Panc1 (cell line): Measurements from ENCODE around the gene RAB7B. TPM values are rescaled to one million over a fixed set of nuclear protein-coding genes. Genes with fewer than 3 reads are reported as not detected.
A peak's percentile ranks its signal among the peaks of the same experiment; 100 is the strongest.
"Not testable (repeated sequence)": the region's sequence is repeated elsewhere in the genome, so short reads cannot be mapped to it uniquely, and the experiment has no call there.

Experiments used
- ATAC-seq: fragments of 200-7000 bp; cut with Tn5 transposase; 2 replicates; pipeline ENCODE4 v1.9.1; 2020; ENCODE audit warnings: mild to moderate bottlenecking, moderate library complexity
- Bru-seq: library from RNA; stranded (reverse); fragments of 400-500 nt; gene quantifications from one replicate; lab custom pipeline; 2021; lab: Mats Ljungman, UMichigan
- BruChase-seq, 2 experiments: library from RNA; stranded (reverse); fragments of 400-500 nt; gene quantifications; one replicate each; lab custom pipeline; 2021; lab: Mats Ljungman, UMichigan
- BruUV-seq: library from RNA; stranded (reverse); fragments of 400-500 nt; replicated peaks from 2 replicates; lab custom pipeline; 2021; lab: Mats Ljungman, UMichigan
- CTCF ChIA-PET: fragments of 300-600 bp; sonication (Branson Sonifier 250); formaldehyde crosslinking; loops from one replicate; lab custom pipeline; 2022; ENCODE audit warnings: antibody characterized with exemption; lab: Charles Lee
- POLR2A ChIA-PET: fragments of 300-600 bp; sonication (Branson Sonifier 250); formaldehyde crosslinking; loops from one replicate; lab custom pipeline; 2022; ENCODE audit warnings: antibody characterized with exemption; lab: Charles Lee
- DNase-seq: peaks from one replicate; pipeline ENCODE4 v3.0.0-alpha.2; 2010; ENCODE audit warnings: low read depth, low spot score
- H3K27ac ChIP-seq: 2 replicates; pipeline ENCODE4 v1.5.1; 2011; ENCODE audit warnings: mild to moderate bottlenecking, low read length, inconsistent platforms
- H3K27me3 ChIP-seq: fragments of 200-500 bp; sonication (Bioruptor generic); 2 replicates; pipeline ENCODE4 v1.6.0; 2014; ENCODE audit warnings: low read length, inconsistent platforms; ENCODE audit not compliant: control insufficient read depth, insufficient read depth
- H3K36me3 ChIP-seq: fragments of 200-500 bp; sonication (Bioruptor generic); 2 replicates; pipeline ENCODE4 v1.5.1; 2014; ENCODE audit warnings: inconsistent platforms, mild to moderate bottlenecking, low read length, moderate library complexity; ENCODE audit not compliant: control insufficient read depth, insufficient read depth
- H3K4me1 ChIP-seq: 2 replicates; pipeline ENCODE4 v1.5.1; 2011; ENCODE audit warnings: inconsistent platforms, mild to moderate bottlenecking, low read length, moderate library complexity; ENCODE audit not compliant: control insufficient read depth, insufficient read depth
- H3K4me3 ChIP-seq, 2 experiments: 2 replicates each; pipeline ENCODE4 v1.5.1; 2011 to 2012; ENCODE audit warnings: low read depth in 2 of 2, low read length in 2 of 2, mild to moderate bottlenecking in 2 of 2, inconsistent platforms in 1 of 2, moderate library complexity in 1 of 2
- H3K9me3 ChIP-seq: fragments of 200-500 bp; sonication (Bioruptor generic); 2 replicates; pipeline ENCODE4 v1.5.1; 2014; ENCODE audit warnings: low read depth, mild to moderate bottlenecking, inconsistent platforms, low read length, moderate library complexity; ENCODE audit not compliant: control insufficient read depth, insufficient read depth
- CTCF ChIP-seq: fragments of 450-650 bp; IDR thresholded peaks from 2 replicates; pipeline ENCODE4 v1.5.1; 2017; ENCODE audit warnings: mild to moderate bottlenecking
- POLR2AphosphoS5 ChIP-seq: IDR thresholded peaks from 2 replicates; pipeline ENCODE4 v1.6.1; 2012; ENCODE audit warnings: mild to moderate bottlenecking, low read depth, low read length, moderate library complexity
- REST ChIP-seq, 2 experiments: IDR thresholded peaks; 2 replicates each; pipeline ENCODE4 v1.6.1; 2011 to 2012; ENCODE audit warnings: low read depth in 2 of 2, control low read depth in 1 of 2, low read length in 1 of 2, mild to moderate bottlenecking in 1 of 2, moderate library complexity in 1 of 2; ENCODE audit not compliant: insufficient read depth in 1 of 2
- SIN3A ChIP-seq: IDR thresholded peaks from 2 replicates; pipeline ENCODE4 v1.6.1; 2012; ENCODE audit warnings: low read depth, mild to moderate bottlenecking, low read length, moderate library complexity, borderline replicate concordance; ENCODE audit not compliant: insufficient read depth
- TCF7L2 ChIP-seq: IDR thresholded peaks from 2 replicates; pipeline ENCODE4 v1.6.1; 2011; ENCODE audit warnings: mild to moderate bottlenecking, low read depth, low read length, inconsistent platforms
- in situ Hi-C: cut with HindIII; loops from 2 replicates; pipeline ENCODE4 v1.10.0; 2016; ENCODE audit warnings: low sequenced_read_pairs, low pct_unique_long_range_greater_than_20kb
- intact Hi-C: fragments of 100-400 bp; cut with micrococcal nuclease; formaldehyde crosslinking; loops from one replicate; pipeline ENCODE4 v1.10.0; 2022; ENCODE audit not compliant: unreplicated experiment
- long read RNA-seq: library from polyadenylated mRNA; unstranded; transcript quantifications from one replicate; pipeline ENCODE4 v2.0.0, GENCODE V29; 2021; ENCODE audit not compliant: unreplicated experiment
- polyA plus RNA-seq: library from polyadenylated mRNA; unstranded; fragments of >200 nt; gene quantifications from one replicate; pipeline ENCODE4 v1.2.1, GENCODE V29; 2012; ENCODE audit warnings: missing spikeins; ENCODE audit not compliant: insufficient read length
- total RNA-seq: library from RNA; stranded (reverse); gene quantifications from one replicate; pipeline ENCODE4 v1.2.1, GENCODE V29; 2021; ENCODE audit not compliant: unreplicated experiment

Gene RAB7B
- 0.05 TPM for total RNA-seq
- polyA plus RNA-seq: 0.27 TPM
- percentile 17 among the genes with signal in this experiment for Bru-seq, nascent RNA
- BruChase-seq, experiment 1, labeled RNA remaining after a 2-hour chase: percentile 23 among the genes with signal in this experiment
- percentile 15 among the genes with signal in this experiment for BruChase-seq, experiment 2, labeled RNA remaining after a 6-hour chase
- long read RNA-seq: 0 reads

GRCh38 chr1:206002871-206003801 lies at the start of gene RAB7B:
Gene RAB7B, minus strand, starts transcription at chr1:206003395. Its CDS starts 9,260 bp downstream, at chr1:205994135.
- intact Hi-C loops (no loop called here), in situ Hi-C loops (no loop called here)
- ChIA-PET POLR2A (no interaction called here), CTCF (interaction anchor here (0.6 kb wide), 1 partner anchor 26 kb away, joined by 3 read pairs; no protein-coding TSS in a partner anchor)
- 0 out of 2 replicates have a peak, but pooled peaks cover 6% of the 10 kb centered on the region for H3K4me1 ChIP-seq
- no TSS peak for BruUV-seq
- H3K27ac ChIP-seq: no peak within 1 kb of the TSS
- TF ChIP-seq TCF7L2 (no peak), POLR2AphosphoS5 (no peak)
- H3K9me3 ChIP-seq: no peaks in the 10 kb centered on the region
- H3K27me3 ChIP-seq: no peaks in the 10 kb centered on the region
- H3K36me3 ChIP-seq: no peaks in the 10 kb centered on the region
- DNase-seq (no peak), ATAC-seq (peak; percentile 64)
- no peak within 1 kb of the TSS for H3K4me3 ChIP-seq

- CTCF ChIA-PET, ATAC-seq, H3K36me3 ChIP-seq, H3K4me1 ChIP-seq, intact Hi-C loops, H3K4me3 ChIP-seq, H3K27ac ChIP-seq, DNase-seq, in situ Hi-C loops, H3K27me3 ChIP-seq, H3K9me3 ChIP-seq, BruUV-seq: not testable (repeated sequence)
- POLR2A ChIA-PET: interaction anchor here (0.6 kb wide), 1 partner anchor 482 kb away, joined by 3 read pairs; no protein-coding TSS in a partner anchor
These were observed 49.2 kb upstream of the RAB7B start for GRCh38 chr1:206052231-206052865.

GRCh38 chr1:206050655-206051235 lies 47.5 kb upstream of the RAB7B start:
- BruUV-seq: no TSS peak
- Histone ChIP-seq H3K4me1 (no peaks in the 10 kb centered on the region), H3K36me3 (no peaks in the 10 kb centered on the region), H3K27me3 (peaks cover 1% of the 10 kb centered on the region; the same call in 1 of the 2 replicates), H3K27ac (no peak overlapping the region), H3K4me3 (no peak overlapping the region), H3K9me3 (no peaks in the 10 kb centered on the region)
- in situ Hi-C loops: no loop called here
- TF ChIP-seq CTCF (no peak), REST (IDR thresholded peaks at IDR 0.05; ENCODE audit: insufficient read depth in 1 of 2, low read depth in 2 of 2, low read length in 1 of 2) (no peak), SIN3A (no peak), POLR2AphosphoS5 (no peak), TCF7L2 (no peak)
- ChIA-PET CTCF (no interaction called here), POLR2A (no interaction called here)
- intact Hi-C loops: no loop called here
- ATAC-seq: no peak
- no peak for DNase-seq
